Glomerular visceral epithelial cell (primary cell): Measurements from ENCODE around the gene MTOR.
"Not testable (repeated sequence)": the region's sequence is repeated elsewhere in the genome, so short reads cannot be mapped to it uniquely, and the experiment has no call there.

Experiments
- DNase-seq: peaks from one replicate; pipeline ENCODE4 v3.0.0-alpha.2; 2016; ENCODE audit errors: extremely low spot score

MTOR gene

GRCh38 chr1:11063937-11064537, 198.3 kb downstream of the MTOR start:
- DNase-seq, result not testable (repeated sequence)

GRCh38 chr1:11062965-11063401, 199.4 kb downstream of the MTOR start:
- DNase-seq, result peak; percentile 88

GRCh38 chr1:11061652-11062365, 200.5 kb downstream of the MTOR start:
- DNase-seq, result no peak

- peak; percentile 92 for DNase-seq
Measured at GRCh38 chr1:11059968-11060830, 202.2 kb downstream of the MTOR start, which contains the start of gene SRM. SRM (minus strand) TSS chr1:11060018; CDS start chr1:11059943, 75 bp downstream.

DNA sequence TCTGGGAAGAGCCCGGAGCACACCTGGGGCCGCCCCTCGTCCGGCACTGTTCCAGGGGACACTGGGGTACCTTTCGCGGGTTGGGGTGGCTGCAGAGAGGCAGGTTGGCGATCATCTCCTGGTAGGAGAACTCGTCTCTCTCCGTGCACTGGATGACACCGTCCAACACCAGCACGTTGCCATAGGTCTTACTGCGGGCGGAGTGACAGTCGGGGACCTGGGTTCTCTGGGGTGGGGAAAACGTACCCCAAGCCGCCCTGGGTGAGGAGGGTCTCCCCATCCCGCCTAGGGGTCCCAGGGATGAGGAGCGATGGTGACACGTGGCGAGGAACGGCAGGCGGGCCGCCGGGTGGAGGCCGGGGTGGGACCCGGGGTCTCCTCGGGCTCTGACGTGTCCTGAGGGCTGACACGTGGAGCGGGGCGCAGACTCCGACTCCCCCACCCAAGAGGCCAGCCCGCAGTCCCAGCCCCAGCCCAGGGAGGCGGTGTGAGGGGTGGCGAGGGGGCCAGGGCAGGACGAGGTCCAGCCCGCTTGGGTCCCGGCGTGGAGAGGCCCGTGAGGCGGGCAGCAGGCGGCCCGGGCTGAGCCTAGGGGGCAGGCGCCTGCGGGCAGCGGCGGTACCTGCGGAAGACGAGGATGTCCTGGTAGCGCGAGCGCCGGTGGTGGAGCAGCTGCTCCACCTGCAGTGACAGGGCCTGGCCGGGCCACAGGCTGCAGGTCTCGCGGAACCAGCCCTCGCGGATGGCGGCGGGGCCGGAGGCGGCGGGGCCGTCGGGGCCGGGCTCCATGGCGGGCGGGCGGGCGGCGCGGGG, 203.0 kb downstream of the MTOR start:
- no peak for DNase-seq

GRCh38 chr1:11058595-11059154, 203.7 kb downstream of the MTOR start:
- DNase-seq, result no peak

GRCh38 chr1:11058026-11058425, 204.3 kb downstream of the MTOR start:
- DNase-seq, result no peak

DNA sequence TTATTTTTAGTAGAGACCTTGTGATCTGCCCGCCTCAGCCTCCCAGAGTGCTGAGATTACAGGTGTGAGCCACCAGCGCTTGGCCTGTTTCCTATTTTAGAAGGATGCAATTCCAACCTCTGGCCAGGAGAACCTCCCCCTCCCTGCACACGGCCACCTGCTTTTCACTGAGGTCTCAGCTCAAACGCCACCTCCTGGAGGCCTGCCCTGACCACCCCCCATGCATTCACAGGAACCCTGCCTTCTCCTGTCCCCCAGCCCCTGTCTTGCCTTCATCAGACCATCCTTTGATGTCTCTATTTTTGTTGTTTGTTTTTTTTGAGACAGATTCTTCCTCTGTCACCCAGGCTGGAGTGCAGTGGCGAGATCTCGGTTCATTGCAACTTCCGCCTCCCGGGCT, 204.9 kb downstream of the MTOR start:
- no peak for DNase-seq
